Brain microvascular endothelial cell (primary cell): ENCODE results near the gene SNRPB2.
A peak's percentile ranks its signal among the peaks of the same experiment; 100 is the strongest.

ENCODE experiments used
- DNase-seq: peaks from one replicate; pipeline ENCODE4 v3.0.0-alpha.2; 2020
- H3K27ac ChIP-seq: fragments of 250-450 bp; sonication (Bioruptor Pico); 2 replicates; pipeline ENCODE4 v1.5.1; 2020; ENCODE audit warnings: mild to moderate bottlenecking, moderate library complexity
- H3K27me3 ChIP-seq: fragments of 250-450 bp; sonication (Bioruptor Pico); replicated peaks from 2 replicates; pipeline ENCODE4 v1.5.1; 2020; ENCODE audit warnings: mild to moderate bottlenecking
- H3K36me3 ChIP-seq: fragments of 250-450 bp; sonication (Bioruptor Pico); replicated peaks from 2 replicates; pipeline ENCODE4 v1.5.1; 2020; ENCODE audit warnings: mild to moderate bottlenecking
- H3K4me3 ChIP-seq: 2 replicates; pipeline ENCODE4 v1.5.1; 2011; ENCODE audit warnings: low read depth, mild to moderate bottlenecking, control low read depth, low read length, moderate library complexity
- CTCF ChIP-seq: IDR thresholded peaks from 2 replicates; pipeline ENCODE4 v1.5.1; 2011; ENCODE audit warnings: low read depth, mild to moderate bottlenecking, moderate library complexity, low read length, control low read depth, inconsistent platforms; ENCODE audit errors: missing control alignments
- in situ Hi-C: cut with HindIII; loops from 2 replicates; pipeline ENCODE4 v1.10.0; 2017; ENCODE audit warnings: low sequenced_read_pairs, low pct_ligation_motif_present

SNRPB2 gene

GRCh38 chr20:16692442-16692841 is 37.4 kb upstream of the SNRPB2 start:
- in situ Hi-C loops = no loop called here
- TF ChIP-seq CTCF = no peak
- no peak overlapping the region for H3K27ac ChIP-seq
- no peaks in the 10 kb centered on the region for H3K27me3 ChIP-seq
- no peaks in the 10 kb centered on the region for H3K36me3 ChIP-seq
- no peak for DNase-seq
- no peak overlapping the region for H3K4me3 ChIP-seq

DNA sequence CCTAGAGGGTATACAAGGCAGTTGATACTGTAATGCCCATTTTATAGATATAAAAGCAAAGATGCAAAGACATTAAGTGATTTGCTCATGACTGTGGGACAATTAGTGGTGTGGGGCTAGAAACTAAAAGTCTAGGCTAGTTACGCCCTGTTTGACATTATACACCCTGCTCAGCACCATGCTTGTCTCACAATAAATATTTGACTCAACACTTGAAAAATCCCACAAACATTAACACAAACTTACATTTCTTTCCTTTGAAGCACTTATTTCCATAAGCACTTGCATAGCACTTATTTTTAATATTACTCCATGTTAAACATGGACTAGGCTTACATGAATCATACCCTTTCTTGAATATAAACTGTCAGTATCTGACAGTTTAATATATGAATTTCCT is 36.5 kb upstream of the SNRPB2 start:
- DNase-seq = no peak
- H3K4me3 ChIP-seq = no peak overlapping the region
- H3K27me3 ChIP-seq = no peaks in the 10 kb centered on the region
- in situ Hi-C loops = no loop called here
- TF ChIP-seq CTCF = no peak
- H3K36me3 ChIP-seq = no peaks in the 10 kb centered on the region
- H3K27ac ChIP-seq = no peak overlapping the region

DNA sequence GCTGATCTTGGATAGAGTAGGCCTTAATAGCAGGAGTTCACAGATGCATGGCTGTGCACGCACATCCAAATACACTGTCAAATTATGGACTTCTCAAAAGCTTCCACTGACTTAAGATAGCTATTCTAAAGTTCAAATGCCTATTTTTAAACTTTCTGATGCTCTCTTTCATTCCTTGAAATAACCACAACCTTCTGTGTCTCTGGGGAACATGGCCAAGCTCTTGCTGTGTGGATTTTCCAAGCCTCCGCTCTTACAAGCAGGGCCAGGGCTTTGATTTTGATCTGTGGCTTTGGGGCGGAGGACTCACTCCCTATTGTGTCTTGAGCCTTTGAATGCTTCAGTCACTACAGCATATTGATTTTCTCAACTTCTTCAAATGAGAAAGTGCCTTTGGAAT is 35.7 kb upstream of the SNRPB2 start:
- no peaks in the 10 kb centered on the region for H3K27me3 ChIP-seq
- H3K27ac ChIP-seq = no peak overlapping the region
- no peaks in the 10 kb centered on the region for H3K36me3 ChIP-seq
- no peak for DNase-seq
- H3K4me3 ChIP-seq = no peak overlapping the region
- no peak for TF ChIP-seq CTCF
- in situ Hi-C loops = no loop called here

DNA sequence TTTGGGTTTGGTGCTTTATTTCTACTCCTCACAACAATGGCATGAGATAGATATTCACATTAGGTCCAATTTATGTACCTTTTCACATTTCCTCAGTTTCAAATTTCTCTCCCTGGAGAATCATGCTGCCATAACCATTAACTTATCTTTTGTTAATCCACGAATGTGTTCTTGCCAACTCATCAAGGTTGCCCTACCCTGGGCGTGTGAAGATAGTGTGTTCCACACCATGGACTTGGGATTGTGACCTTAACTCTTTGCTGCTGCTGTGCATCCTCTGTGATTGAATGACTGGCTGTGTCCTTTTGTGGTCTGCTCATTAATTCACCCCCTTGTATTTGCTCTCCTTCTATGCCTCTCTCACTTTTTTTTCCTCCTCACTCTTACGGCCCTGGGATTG is 34.2 kb upstream of the SNRPB2 start:
- Histone ChIP-seq H3K27ac (no peak overlapping the region), H3K27me3 (no peaks in the 10 kb centered on the region), H3K36me3 (no peaks in the 10 kb centered on the region), H3K4me3 (no peak overlapping the region)
- no peak for DNase-seq
- in situ Hi-C loops = no loop called here
- no peak for TF ChIP-seq CTCF

DNA sequence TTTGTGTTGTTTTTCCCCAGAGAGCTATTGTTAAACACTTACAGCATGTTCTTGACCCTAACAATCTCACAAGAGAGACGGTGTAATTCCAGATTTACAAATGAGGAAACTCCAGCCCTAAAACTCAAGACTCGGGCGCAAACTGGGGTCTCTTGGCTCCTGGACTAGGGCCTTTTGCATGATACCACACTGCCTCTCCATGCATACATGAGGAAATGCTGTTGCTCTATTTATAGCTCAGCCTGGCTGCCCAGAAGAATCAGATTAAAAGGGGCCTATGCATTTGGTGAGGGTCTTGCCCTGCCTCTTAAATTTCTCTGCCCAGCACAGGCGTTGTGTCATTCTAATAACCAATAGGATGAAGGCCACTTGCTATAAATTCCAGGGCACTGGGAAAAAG is 30.5 kb upstream of the SNRPB2 start:
- in situ Hi-C loops = no loop called here
- H3K27ac ChIP-seq = no peak overlapping the region
- no peak for DNase-seq
- no peak for TF ChIP-seq CTCF
- H3K4me3 ChIP-seq = no peak overlapping the region
- no peaks in the 10 kb centered on the region for H3K36me3 ChIP-seq
- no peaks in the 10 kb centered on the region for H3K27me3 ChIP-seq

DNA sequence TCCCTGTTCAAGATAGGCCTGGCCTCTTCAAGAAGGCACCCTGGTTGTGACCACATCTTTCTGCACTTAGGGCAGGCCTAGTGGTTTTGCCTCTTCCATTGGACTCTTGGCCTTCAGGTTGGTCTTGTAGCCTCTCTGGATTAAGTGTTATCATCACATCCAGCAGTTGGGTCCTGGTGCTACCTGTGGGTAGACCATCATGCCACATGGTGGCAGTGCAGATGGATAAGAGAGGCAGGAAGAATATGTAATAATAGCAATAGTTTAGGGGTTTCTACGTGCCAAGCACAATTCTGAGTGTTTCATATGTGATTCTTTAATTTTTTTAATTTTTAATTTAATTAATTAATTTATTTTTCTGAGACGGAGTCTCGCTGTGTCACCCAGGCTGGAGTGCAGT is 28.5 kb upstream of the SNRPB2 start:
- H3K36me3 ChIP-seq = no peaks in the 10 kb centered on the region
- in situ Hi-C loops = no loop called here
- peak; percentile 42 for TF ChIP-seq CTCF
- no peak for DNase-seq
- no peak overlapping the region for H3K27ac ChIP-seq
- H3K27me3 ChIP-seq = no peaks in the 10 kb centered on the region
- no peak overlapping the region for H3K4me3 ChIP-seq
